Stimulated activated CD4-positive, alpha-beta T cell treated with anti-CD3 and anti-CD28 coated beads, Interleukin-2, amount 100 ng/mL, for 24 hours (primary cell): Measurements from ENCODE around the gene CCDC28B.
"Not testable (repeated sequence)": the region's sequence is repeated elsewhere in the genome, so short reads cannot be mapped to it uniquely, and the experiment has no call there.

Experiments used
- DNase-seq, 2 donors: peaks; one replicate each; pipeline ENCODE4 v3.0.0-alpha.2; 2020

CCDC28B gene

GRCh38 chr1:32200226-32201010 lies at the start of gene CCDC28B:
Gene CCDC28B (plus strand): TSS chr1:32200595. CDS start chr1:32201936, 1,341 bp downstream.
- DNase-seq: peak; percentile 50 to 54

DNA sequence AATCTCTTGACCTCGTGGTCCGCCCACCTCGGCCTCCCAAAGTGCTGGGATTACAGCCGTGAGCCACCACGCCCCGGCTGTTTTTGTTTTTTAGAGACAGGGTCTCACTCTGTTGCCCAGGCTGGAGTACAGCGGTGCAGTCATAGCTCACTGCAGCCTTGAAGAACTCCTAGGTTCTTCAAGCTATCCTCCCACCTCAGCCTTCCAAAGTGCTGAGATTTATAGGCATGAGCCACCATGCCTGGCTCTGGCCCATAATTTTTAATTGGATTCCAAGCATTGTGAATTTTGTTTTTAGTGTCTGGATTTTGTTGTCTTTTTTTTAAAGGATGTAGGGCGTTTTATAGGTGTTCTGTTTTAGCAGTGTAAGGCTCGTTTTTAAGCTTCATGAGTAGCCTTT lies 49.5 kb upstream of the CCDC28B start:
- no peak for DNase-seq

- no peak for DNase-seq
Measured at GRCh38 chr1:32151319-32151787, 49.0 kb upstream of the CCDC28B start.

DNA sequence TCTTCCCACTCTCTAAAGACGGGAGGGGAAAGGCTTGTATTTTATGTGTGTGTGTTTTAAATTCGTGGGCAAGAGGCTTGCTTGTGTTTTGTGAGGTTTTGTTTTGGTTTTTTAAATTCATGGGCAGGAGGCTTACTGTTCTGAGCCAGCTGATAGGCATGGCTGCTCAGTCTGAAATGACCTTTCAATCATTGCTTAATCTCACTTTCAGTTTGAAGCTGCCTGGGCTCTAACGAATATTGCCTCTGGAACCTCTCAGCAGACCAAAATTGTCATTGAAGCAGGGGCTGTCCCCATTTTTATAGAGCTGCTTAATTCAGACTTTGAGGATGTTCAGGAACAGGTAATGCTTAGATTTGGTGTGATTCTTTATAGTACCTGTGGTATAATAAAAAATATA lies 41.2 kb upstream of the CCDC28B start:
- no peak for DNase-seq

DNA sequence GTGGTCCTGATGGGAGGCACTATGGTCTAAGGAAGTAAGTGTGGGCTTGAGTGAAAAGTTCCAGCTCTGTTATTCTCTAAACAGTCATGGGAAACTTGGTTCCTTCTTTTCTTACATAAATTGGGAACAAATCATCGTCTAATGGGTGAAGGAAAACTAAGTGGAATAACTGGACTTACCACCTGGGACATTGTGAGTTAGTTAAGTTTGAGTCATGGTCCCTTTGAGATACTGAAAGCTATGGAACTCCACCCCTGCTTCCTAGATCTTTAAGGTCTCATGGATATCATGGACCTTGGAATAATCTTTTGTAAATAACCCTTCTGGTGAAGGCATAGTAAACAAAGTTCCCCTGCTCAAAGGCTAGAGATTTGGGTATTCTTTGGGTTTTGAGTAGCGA lies 37.0 kb upstream of the CCDC28B start:
- DNase-seq: no peak

GRCh38 chr1:32165633-32166032 lies 34.8 kb upstream of the CCDC28B start:
- DNase-seq: not testable (repeated sequence)

- no peak for DNase-seq
Measured at GRCh38 chr1:32170991-32171390, 29.4 kb upstream of the CCDC28B start.

DNA sequence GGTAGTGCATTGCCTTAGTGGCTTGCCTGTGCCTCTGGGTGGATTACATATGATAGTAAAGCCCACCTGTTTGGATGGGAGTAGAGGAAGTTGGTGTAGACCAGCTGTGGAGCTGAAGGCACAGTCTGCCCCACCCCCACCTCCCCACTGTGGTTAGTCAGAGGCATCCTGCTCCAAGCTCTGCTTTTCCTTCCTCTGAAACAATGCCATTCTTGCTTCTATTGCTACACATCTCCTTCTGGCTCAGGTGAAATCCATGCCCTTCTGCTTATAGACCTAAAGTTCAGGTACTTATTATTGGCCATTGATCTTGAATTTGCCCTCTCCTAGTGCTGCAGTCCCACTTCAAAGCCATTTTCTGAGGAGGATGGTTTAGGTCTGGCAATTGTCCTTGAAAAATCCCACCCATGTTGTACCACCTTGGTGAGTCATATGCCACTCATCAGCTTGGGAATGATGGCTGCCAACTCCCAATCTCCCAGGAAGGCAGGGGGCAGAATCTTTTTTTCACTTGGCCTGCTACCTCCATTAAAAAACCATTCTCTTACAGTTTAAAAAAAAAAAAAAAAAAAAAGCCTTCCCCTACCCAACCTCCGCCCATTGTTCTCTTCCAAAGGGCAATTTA lies 27.7 kb upstream of the CCDC28B start:
- DNase-seq: no peak

GRCh38 chr1:32178380-32179192 lies 21.8 kb upstream of the CCDC28B start:
- DNase-seq: no peak

DNA sequence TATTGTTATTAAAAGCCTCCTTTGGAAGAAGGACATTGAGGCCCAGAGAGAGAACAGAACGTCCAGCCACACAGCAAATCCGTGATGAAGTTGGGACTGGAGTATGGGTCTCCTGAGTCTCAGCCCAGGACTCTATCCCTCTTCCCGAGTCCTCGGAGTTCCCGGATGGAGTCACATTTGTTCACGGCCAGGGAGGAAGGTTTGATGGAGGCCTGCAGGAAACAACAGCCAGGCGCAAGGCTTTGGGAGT lies 21.3 kb upstream of the CCDC28B start:
- DNase-seq: no peak

- DNase-seq: peak; percentile 90 to 93
Measured at GRCh38 chr1:32179443-32180185, 20.8 kb upstream of the CCDC28B start, which contains the start of gene TXLNA. Gene TXLNA (plus strand): TSS chr1:32179675. CDS start chr1:32180346, 671 bp downstream.

GRCh38 chr1:32180186-32181060 lies 20.0 kb upstream of the CCDC28B start:
- peak; percentile 45 to 53 for DNase-seq

- DNase-seq: no peak
Measured at GRCh38 chr1:32181065-32181464, 19.3 kb upstream of the CCDC28B start.

DNA sequence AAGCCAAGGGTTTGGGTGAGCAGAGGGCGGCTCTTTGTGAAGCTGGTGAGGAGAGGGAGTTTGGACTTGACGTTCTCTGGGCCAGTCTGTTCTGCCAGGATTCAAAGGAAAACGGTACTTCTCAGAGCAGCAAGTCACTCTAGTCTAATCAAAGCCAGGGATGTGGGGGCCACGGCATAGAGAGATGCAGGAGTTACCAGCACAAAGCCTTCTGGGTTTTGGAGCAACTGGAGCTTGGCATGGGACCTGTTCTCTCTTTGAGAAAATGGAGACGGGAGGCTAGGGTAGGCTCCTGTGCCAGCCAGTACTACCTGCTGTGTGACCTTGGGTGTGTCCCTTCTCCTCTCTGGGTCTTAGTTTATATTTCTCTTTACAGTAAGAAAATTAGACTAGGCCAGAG lies 18.8 kb upstream of the CCDC28B start:
- DNase-seq: no peak

DNA sequence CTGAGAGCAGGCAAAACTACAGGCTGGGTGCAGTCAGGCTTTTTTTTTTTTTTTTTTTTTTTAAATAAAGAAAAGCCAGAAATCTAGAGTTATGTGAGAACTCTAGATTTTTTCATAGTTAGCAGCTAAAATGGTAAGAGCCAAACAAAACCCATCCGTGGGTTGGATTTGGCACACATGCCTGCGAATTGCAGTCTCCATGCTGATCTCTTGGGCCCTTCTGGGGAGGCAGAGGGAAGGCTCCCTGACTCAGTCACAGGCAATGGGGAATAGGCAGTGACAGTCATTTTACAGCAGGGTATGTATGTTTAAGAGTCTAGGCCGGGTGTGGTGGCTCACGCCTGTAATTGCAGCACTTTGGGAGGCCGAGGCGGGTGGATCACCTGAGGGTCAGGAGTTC lies 18.3 kb upstream of the CCDC28B start:
- DNase-seq: no peak

- DNase-seq: no peak
Measured at GRCh38 chr1:32184650-32185049, 15.7 kb upstream of the CCDC28B start.

DNA sequence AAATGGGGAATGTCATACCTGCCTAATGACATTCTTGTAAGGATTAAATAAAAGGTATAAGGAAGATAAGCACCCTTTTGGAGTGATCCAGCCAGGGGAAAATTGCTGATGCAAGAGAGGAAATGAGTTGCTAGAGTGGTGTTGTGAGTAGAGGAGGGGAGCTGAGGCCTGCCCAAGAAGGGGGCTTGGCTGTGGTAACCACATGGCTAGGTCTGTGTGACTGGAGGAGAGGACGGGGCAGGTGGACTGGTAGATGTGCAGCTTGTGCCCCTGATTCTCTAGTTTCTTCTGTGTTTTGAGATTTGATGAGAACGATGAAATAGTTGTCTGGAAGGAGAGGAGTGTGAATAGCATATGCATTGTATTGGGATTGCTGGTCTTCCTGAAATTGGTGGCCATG lies 14.3 kb upstream of the CCDC28B start:
- no peak for DNase-seq

DNA sequence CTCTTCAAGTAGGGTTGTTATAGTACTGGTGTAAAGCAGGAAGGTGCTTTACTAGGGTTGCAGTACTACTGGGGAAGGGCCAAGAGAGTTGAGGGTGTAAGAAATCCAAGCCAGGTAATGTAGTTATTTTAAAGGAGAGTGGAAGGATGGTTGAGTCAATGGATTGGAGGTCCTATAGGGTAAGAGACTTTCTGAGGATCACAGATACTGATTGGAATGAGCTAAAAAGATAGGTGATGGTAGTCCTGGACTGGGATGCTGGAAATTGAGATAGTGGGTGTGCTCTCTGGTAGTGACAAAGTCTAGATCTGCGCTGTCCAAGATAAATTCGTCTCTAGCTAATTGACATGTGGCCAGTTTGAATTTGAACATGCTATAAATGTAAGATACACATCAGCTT lies 13.9 kb upstream of the CCDC28B start:
- DNase-seq: no peak

DNA sequence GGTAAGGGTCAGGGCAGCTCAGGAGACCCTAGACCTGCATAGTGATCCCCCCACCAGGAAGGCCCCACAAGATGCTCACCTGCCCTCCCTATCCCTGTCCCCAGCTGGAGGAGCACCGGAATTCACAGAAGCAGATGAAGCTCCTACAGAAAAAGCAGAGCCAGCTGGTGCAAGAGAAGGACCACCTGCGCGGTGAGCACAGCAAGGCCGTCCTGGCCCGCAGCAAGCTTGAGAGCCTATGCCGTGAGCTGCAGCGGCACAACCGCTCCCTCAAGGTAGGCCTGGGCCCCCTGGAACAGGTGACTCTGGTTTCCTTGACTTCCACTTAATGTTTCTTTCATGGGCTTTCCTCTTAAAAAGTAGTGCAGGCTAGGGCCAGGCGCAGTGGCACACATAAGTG lies 12.5 kb upstream of the CCDC28B start:
- DNase-seq: no peak

GRCh38 chr1:32192220-32192948 lies 8.0 kb upstream of the CCDC28B start:
- DNase-seq: no peak

GRCh38 chr1:32194984-32195383 lies 5.4 kb upstream of the CCDC28B start:
- DNase-seq: no peak
